ENCODE data around the gene TBC1D8.

Gene TBC1D8

GRCh38 chr2:101127319-101128056, 23.7 kb downstream of the TBC1D8 start:
- no peak for DNase-seq
- no peaks in the 10 kb centered on the region for H3K27me3 ChIP-seq (replicated peaks)
- no peak overlapping the region for H3K4me3 ChIP-seq (ENCODE audit: low read depth, low read length)
- H3K27ac ChIP-seq = no peak overlapping the region
- no peaks in the 10 kb centered on the region for H3K36me3 ChIP-seq (replicated peaks)
- in situ Hi-C loops (cut with HindIII; ENCODE audit: low pct_ligation_motif_present, low sequenced_read_pairs) = no loop called here
- TF ChIP-seq, protein P1, sequence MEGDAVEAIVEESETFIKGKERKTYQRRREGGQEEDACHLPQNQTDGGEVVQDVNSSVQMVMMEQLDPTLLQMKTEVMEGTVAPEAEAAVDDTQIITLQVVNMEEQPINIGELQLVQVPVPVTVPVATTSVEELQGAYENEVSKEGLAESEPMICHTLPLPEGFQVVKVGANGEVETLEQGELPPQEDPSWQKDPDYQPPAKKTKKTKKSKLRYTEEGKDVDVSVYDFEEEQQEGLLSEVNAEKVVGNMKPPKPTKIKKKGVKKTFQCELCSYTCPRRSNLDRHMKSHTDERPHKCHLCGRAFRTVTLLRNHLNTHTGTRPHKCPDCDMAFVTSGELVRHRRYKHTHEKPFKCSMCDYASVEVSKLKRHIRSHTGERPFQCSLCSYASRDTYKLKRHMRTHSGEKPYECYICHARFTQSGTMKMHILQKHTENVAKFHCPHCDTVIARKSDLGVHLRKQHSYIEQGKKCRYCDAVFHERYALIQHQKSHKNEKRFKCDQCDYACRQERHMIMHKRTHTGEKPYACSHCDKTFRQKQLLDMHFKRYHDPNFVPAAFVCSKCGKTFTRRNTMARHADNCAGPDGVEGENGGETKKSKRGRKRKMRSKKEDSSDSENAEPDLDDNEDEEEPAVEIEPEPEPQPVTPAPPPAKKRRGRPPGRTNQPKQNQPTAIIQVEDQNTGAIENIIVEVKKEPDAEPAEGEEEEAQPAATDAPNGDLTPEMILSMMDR (IDR thresholded peaks at IDR 0.05; ENCODE audit: low read depth, low read length, missing control alignments) = no peak

DNA sequence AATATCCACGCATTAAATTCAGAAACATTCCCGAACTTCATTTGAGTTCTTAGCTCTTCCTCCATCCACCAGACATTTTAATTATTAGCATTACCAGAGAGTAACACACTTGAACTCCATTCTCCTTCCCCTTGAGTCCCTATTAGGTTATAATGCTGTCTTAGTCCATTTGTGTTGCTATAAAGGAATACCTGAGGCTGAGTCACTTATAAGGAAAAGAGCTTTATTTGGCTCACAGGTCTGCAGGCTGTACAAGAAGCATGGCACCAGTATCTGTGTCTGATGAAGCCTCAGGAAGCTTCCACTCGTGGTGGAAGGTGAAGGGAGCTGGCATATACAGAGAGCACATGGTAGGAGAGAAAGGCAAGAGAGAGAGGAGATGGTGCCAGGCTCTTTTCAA, 25.4 kb downstream of the TBC1D8 start:
- Histone ChIP-seq H3K27ac (no peak overlapping the region), H3K4me3 (ENCODE audit: low read depth, low read length) (no peak overlapping the region), H3K27me3 (replicated peaks) (no peaks in the 10 kb centered on the region), H3K36me3 (replicated peaks) (no peaks in the 10 kb centered on the region)
- TF ChIP-seq, protein P1 (IDR thresholded peaks at IDR 0.05; ENCODE audit: low read depth, low read length, missing control alignments) = no peak
- in situ Hi-C loops (cut with HindIII; ENCODE audit: low pct_ligation_motif_present, low sequenced_read_pairs) = no loop called here
- no peak for DNase-seq

GRCh38 chr2:101125374-101125773, 25.8 kb downstream of the TBC1D8 start:
- no peaks in the 10 kb centered on the region for H3K36me3 ChIP-seq (replicated peaks)
- TF ChIP-seq, protein P1 (IDR thresholded peaks at IDR 0.05; ENCODE audit: low read depth, low read length, missing control alignments) = no peak
- no peak for DNase-seq
- H3K27ac ChIP-seq = peak overlapping the region; percentile 52
- H3K4me3 ChIP-seq (ENCODE audit: low read depth, low read length) = no peak overlapping the region
- in situ Hi-C loops (cut with HindIII; ENCODE audit: low pct_ligation_motif_present, low sequenced_read_pairs) = no loop called here
- H3K27me3 ChIP-seq (replicated peaks) = no peaks in the 10 kb centered on the region

DNA sequence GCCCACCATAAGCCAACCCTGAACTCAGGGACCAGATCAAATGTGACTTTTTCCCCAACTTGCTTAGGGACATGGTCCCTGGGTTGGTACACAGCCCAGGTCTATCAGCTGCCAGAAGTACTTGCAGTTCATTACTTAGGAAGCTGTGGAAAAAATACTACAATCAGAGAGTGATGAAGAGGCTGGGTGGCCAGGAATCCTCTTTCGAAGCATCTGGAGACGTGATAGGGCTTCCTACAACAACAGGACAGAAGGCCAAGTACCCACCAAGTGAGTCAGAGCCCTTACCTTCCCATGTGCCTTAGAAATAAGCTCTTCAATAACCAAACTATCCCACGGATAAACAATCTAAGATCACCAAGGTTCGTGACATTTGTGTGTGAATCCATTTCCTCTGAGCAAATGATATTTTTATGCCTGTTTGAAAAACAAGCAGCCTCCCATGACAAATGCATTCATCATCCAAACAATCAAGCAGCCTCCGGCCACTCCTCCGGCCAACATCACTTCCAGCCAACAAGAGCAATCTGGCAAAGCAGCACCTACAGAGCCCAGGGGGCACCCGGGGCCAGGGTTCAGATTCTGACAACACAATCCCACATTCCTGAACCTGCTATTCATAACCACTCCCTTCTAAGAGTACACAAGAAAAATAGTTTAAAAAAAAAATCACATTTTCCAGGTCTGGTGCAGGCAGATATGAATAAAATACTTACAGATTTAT, 26.4 kb downstream of the TBC1D8 start:
- no peaks in the 10 kb centered on the region for H3K27me3 ChIP-seq (replicated peaks)
- TF ChIP-seq, protein P1 (IDR thresholded peaks at IDR 0.05; ENCODE audit: low read depth, low read length, missing control alignments) = no peak
- no peak overlapping the region for H3K4me3 ChIP-seq (ENCODE audit: low read depth, low read length)
- peak; percentile 76 for DNase-seq
- in situ Hi-C loops (cut with HindIII; ENCODE audit: low pct_ligation_motif_present, low sequenced_read_pairs) = no loop called here
- peak overlapping the region; percentile 52 for H3K27ac ChIP-seq
- no peaks in the 10 kb centered on the region for H3K36me3 ChIP-seq (replicated peaks)

DNA sequence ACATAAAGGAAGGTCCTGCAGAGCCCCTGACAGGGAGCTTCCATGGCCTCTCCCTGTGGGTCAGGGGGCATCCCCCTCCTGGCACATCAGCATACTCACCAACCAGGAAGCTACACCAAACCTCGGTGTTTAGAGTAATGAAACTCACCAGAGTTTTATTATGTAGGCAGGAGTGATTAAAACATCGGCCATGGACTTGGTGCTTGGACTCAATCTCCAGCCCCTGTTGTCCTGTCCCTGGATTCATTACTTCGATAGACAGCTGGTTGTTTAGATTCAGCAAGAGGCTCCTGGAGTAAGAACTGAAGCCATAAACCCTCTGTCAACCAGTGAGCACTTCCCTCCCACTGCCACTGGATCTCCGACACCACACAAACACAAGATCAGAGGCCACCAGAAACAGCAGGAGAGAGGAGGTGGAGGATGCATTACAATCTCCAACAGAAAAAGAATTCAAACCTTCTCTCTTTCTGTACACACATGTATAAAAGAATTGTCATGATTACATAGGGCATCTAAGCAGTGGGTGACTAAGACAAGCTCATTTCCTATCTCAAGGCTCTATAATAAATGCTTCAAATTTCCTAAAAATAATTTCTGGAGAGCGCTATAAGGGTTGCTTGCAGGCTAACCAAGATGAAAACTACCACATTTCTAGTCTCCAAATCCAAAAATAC, 27.2 kb downstream of the TBC1D8 start:
- no peak for DNase-seq

More for the DNA sequence above, 27.2 kb downstream of the TBC1D8 start:
- TF ChIP-seq, protein P1 (IDR thresholded peaks at IDR 0.05; ENCODE audit: low read depth, low read length, missing control alignments) = no peak
- H3K27me3 ChIP-seq (replicated peaks) = no peaks in the 10 kb centered on the region
- peak overlapping the region; percentile 52 for H3K27ac ChIP-seq
- H3K36me3 ChIP-seq (replicated peaks) = no peaks in the 10 kb centered on the region
- in situ Hi-C loops (cut with HindIII; ENCODE audit: low pct_ligation_motif_present, low sequenced_read_pairs) = no loop called here
- H3K4me3 ChIP-seq (ENCODE audit: low read depth, low read length) = no peak overlapping the region
